ENCODE measurements around the gene HACD2.

- TF ChIP-seq, protein P1, sequence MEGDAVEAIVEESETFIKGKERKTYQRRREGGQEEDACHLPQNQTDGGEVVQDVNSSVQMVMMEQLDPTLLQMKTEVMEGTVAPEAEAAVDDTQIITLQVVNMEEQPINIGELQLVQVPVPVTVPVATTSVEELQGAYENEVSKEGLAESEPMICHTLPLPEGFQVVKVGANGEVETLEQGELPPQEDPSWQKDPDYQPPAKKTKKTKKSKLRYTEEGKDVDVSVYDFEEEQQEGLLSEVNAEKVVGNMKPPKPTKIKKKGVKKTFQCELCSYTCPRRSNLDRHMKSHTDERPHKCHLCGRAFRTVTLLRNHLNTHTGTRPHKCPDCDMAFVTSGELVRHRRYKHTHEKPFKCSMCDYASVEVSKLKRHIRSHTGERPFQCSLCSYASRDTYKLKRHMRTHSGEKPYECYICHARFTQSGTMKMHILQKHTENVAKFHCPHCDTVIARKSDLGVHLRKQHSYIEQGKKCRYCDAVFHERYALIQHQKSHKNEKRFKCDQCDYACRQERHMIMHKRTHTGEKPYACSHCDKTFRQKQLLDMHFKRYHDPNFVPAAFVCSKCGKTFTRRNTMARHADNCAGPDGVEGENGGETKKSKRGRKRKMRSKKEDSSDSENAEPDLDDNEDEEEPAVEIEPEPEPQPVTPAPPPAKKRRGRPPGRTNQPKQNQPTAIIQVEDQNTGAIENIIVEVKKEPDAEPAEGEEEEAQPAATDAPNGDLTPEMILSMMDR (IDR thresholded peaks at IDR 0.05): no peak
- no peak for TF ChIP-seq EP300 (IDR thresholded peaks at IDR 0.05)
- TF ChIP-seq POLR2A (IDR thresholded peaks at IDR 0.05): no peak
- no peak for TF ChIP-seq POLR2AphosphoS5 (IDR thresholded peaks at IDR 0.05)
Observed at GRCh38 chr3:123449997-123450604, 134.8 kb downstream of the HACD2 start.

All from stomach (tissue), 4 donors.